PC-9 (cell line): ENCODE measurements around the gene ADAMTS16. TPM values are rescaled to one million over a fixed set of nuclear protein-coding genes. Genes with fewer than 3 reads are reported as not detected.

ENCODE experiments used
- BruUV-seq: library from RNA; stranded (reverse); fragments of 400-500 nt; replicated peaks from 2 replicates; lab custom pipeline; 2021; lab: Mats Ljungman, UMichigan
- CTCF ChIA-PET: fragments of 300-600 bp; sonication (Branson Sonifier 250); formaldehyde crosslinking; loops from one replicate; lab custom pipeline; 2022; ENCODE audit warnings: antibody characterized with exemption; lab: Charles Lee
- POLR2A ChIA-PET: fragments of 300-600 bp; sonication (Branson Sonifier 250); formaldehyde crosslinking; loops from one replicate; lab custom pipeline; 2022; ENCODE audit warnings: antibody characterized with exemption; ENCODE audit not compliant: unreplicated experiment; lab: Charles Lee
- DNase-seq, 2 experiments: peaks; one replicate each; pipeline versions ENCODE4 v3.0.0 to v3.0.0-alpha.2; 2015 to 2022; ENCODE audit warnings: mixed read lengths in 1 of 2
- H2AFZ ChIP-seq: fragments of 200-600 bp; sonication (generic); 2 replicates; pipeline ENCODE4 v1.8.1; 2017; ENCODE audit warnings: antibody characterized with exemption
- H3F3A ChIP-seq: fragments of 200-600 bp; sonication (generic); 2 replicates; pipeline ENCODE4 v1.8.1; 2017; ENCODE audit warnings: antibody characterized with exemption, mild to moderate bottlenecking, low read depth; ENCODE audit not compliant: insufficient read depth
- H3K27ac ChIP-seq: fragments of 200-600 bp; sonication (generic); 2 replicates; pipeline ENCODE4 v1.6.1; 2016; ENCODE audit warnings: mixed run types
- H3K27me3 ChIP-seq: fragments of 200-600 bp; sonication (generic); 2 replicates; pipeline ENCODE4 v1.6.1; 2016; ENCODE audit warnings: low read depth, mixed run types; ENCODE audit not compliant: insufficient read depth
- H3K36me3 ChIP-seq: fragments of 200-600 bp; sonication (generic); 2 replicates; pipeline ENCODE4 v1.6.1; 2016; ENCODE audit warnings: low read depth, mixed run types
- H3K4me1 ChIP-seq: fragments of 200-600 bp; sonication (generic); replicated peaks from 2 replicates; pipeline ENCODE4 v1.6.1; 2016; ENCODE audit warnings: mixed run types; ENCODE audit not compliant: insufficient read depth
- H3K4me2 ChIP-seq: fragments of 200-600 bp; sonication (generic); 2 replicates; pipeline ENCODE4 v1.6.1; 2017; ENCODE audit warnings: mixed run types
- H3K4me3 ChIP-seq: fragments of 200-600 bp; sonication (generic); 2 replicates; pipeline ENCODE4 v1.6.1; 2016; ENCODE audit warnings: mixed run types
- H3K79me2 ChIP-seq: fragments of 200-600 bp; sonication (generic); 2 replicates; pipeline ENCODE4 v1.6.1; 2017; ENCODE audit warnings: low read depth, mixed run types
- H3K9me2 ChIP-seq: fragments of 200-600 bp; sonication (generic); 2 replicates; pipeline ENCODE4 v1.8.1; 2017; ENCODE audit warnings: mild to moderate bottlenecking; ENCODE audit not compliant: insufficient read depth
- H3K9me3 ChIP-seq: fragments of 200-600 bp; sonication (generic); 2 replicates; pipeline ENCODE4 v1.8.1; 2016; ENCODE audit warnings: low read depth; ENCODE audit not compliant: insufficient read depth
- H4K20me1 ChIP-seq: fragments of 200-600 bp; sonication (generic); 2 replicates; pipeline ENCODE4 v1.8.1; 2017; ENCODE audit not compliant: insufficient read depth
- EZH2 ChIP-seq: fragments of 200-600 bp; sonication (generic); IDR thresholded peaks from 2 replicates; pipeline ENCODE4 v1.8.0; 2017; ENCODE audit warnings: antibody characterized with exemption, low read depth
- intact Hi-C: fragments of 100-400 bp; cut with micrococcal nuclease; formaldehyde crosslinking; loops from one replicate; pipeline ENCODE4 v1.10.0; 2022; ENCODE audit not compliant: unreplicated experiment
- total RNA-seq: library from RNA; stranded (reverse); gene quantifications from 2 replicates; pipeline ENCODE4 v1.2.3, GENCODE V29; 2021
- TF ChIP-seq, protein P1 (sequence below): fragments of 200-600 bp; sonication (generic); conservative IDR thresholded peaks from 2 replicates; pipeline ENCODE4 v1.6.1; 2017; ENCODE audit warnings: mixed run types, antibody characterized with exemption, mild to moderate bottlenecking, moderate library complexity

The ADAMTS16 gene
- total RNA-seq, 1 experiment from 2014 or later: 26.4 TPM

DNA sequence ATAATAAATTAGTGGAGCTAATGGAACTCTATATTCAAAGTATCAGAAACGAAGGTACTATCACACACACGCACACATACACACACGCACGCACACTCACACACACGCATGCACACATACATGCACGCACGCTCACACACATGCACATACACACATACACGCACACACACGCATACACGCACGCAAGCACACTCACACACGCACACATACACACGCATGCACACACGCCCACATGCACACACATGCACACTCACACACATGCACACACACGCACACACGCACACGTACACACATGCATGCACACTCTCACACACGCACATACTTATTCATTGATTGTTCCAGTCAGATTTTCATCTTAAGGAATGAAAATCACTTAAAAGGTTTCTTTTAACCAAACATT, 212.5 kb downstream of the ADAMTS16 start:
- Histone ChIP-seq H3K9me3 (no peaks in the 10 kb centered on the region), H2AFZ (no peak overlapping the region), H3K27ac (no peak overlapping the region), H4K20me1 (no peaks in the 10 kb centered on the region), H3K36me3 (no peaks in the 10 kb centered on the region), H3K4me2 (no peak overlapping the region), H3K4me3 (no peak overlapping the region), H3K4me1 (peaks cover 27% of the 10 kb centered on the region), H3K9me2 (no peaks in the 10 kb centered on the region), H3K79me2 (no peaks in the 10 kb centered on the region), H3F3A (peaks cover 4% of the 10 kb centered on the region; the same call in 1 of the 2 replicates), H3K27me3 (no peaks in the 10 kb centered on the region)
- CTCF ChIA-PET: no interaction called here
- DNase-seq: no peak
- BruUV-seq: no TSS peak
- intact Hi-C loops: loop anchor here (5.0 kb wide), 1 partner anchor 40 kb away; no protein-coding TSS in a partner anchor
- TF ChIP-seq EZH2: no peak
- TF ChIP-seq, protein P1, sequence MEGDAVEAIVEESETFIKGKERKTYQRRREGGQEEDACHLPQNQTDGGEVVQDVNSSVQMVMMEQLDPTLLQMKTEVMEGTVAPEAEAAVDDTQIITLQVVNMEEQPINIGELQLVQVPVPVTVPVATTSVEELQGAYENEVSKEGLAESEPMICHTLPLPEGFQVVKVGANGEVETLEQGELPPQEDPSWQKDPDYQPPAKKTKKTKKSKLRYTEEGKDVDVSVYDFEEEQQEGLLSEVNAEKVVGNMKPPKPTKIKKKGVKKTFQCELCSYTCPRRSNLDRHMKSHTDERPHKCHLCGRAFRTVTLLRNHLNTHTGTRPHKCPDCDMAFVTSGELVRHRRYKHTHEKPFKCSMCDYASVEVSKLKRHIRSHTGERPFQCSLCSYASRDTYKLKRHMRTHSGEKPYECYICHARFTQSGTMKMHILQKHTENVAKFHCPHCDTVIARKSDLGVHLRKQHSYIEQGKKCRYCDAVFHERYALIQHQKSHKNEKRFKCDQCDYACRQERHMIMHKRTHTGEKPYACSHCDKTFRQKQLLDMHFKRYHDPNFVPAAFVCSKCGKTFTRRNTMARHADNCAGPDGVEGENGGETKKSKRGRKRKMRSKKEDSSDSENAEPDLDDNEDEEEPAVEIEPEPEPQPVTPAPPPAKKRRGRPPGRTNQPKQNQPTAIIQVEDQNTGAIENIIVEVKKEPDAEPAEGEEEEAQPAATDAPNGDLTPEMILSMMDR: no peak
- POLR2A ChIA-PET: no interaction called here

DNA sequence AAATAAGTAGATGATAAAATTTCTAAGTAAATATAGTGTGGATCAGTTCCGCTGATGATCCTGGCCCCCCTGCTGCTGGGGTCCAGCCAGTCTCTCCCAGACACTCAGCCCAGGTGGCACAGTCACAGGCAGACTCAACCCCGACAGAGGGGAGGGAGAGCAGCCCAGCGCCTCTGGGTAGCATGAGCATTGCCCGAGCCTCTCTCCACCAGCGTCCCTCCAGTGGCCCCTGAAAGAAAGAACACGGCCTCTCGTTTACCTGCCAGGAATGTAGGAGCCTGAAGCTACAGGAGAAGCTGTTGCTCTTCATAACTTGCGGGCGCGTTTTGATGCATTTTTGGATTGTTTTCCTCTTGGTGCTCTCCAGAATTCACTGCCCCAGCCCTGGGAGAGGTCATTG, 213.6 kb downstream of the ADAMTS16 start:
- BruUV-seq: no TSS peak
- Histone ChIP-seq H3K79me2 (no peaks in the 10 kb centered on the region), H3K9me3 (no peaks in the 10 kb centered on the region), H3K4me2 (no peak overlapping the region), H3K27ac (no peak overlapping the region), H3K27me3 (no peaks in the 10 kb centered on the region), H3K9me2 (no peaks in the 10 kb centered on the region), H3K36me3 (no peaks in the 10 kb centered on the region), H4K20me1 (no peaks in the 10 kb centered on the region), H3F3A (peaks cover 4% of the 10 kb centered on the region; the same call in 1 of the 2 replicates), H3K4me1 (peaks cover 27% of the 10 kb centered on the region), H2AFZ (no peak overlapping the region), H3K4me3 (no peak overlapping the region)
- ChIA-PET POLR2A (no interaction called here), CTCF (no interaction called here)
- intact Hi-C loops: loop anchor here (5.0 kb wide), 1 partner anchor 39 kb away; no protein-coding TSS in a partner anchor
- TF ChIP-seq, protein P1: no peak
- no peak for TF ChIP-seq EZH2
- DNase-seq: no peak

DNA sequence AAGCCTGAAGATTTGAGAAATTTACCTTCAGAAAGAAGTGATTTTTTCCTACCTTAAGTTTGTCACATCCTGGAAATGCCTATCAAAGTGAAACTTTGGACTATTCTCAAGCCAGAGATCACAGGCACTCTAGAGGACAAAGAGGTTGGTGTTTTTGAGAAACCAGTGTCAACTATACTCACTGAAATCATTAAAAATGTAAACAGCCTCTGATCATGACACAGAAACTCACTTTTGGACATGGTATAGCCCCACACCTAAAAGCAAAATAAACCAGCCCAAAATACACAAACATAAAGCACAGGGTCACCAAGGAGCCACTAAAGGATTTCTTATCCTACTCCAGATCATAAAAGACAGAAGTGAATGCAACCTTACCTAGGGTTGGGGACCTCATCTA, 216.6 kb downstream of the ADAMTS16 start:
- no peak overlapping the region for H3K27ac ChIP-seq
- CTCF ChIA-PET: interaction anchor here (1.4 kb wide), 1 partner anchor 13 kb away, joined by 4 read pairs; no protein-coding TSS in a partner anchor
- no TSS peak for BruUV-seq

More for the DNA sequence above, 216.6 kb downstream of the ADAMTS16 start:
- Histone ChIP-seq H3K27me3 (no peaks in the 10 kb centered on the region), H3K4me1 (peaks cover 4% of the 10 kb centered on the region), H3K4me2 (no peak overlapping the region), H3K79me2 (no peaks in the 10 kb centered on the region), H3K4me3 (no peak overlapping the region), H3F3A (no peaks in the 10 kb centered on the region), H2AFZ (no peak overlapping the region), H3K36me3 (no peaks in the 10 kb centered on the region), H3K9me2 (no peaks in the 10 kb centered on the region), H4K20me1 (no peaks in the 10 kb centered on the region), H3K9me3 (no peaks in the 10 kb centered on the region)
- intact Hi-C loops: no loop called here
- TF ChIP-seq, protein P1: no peak
- no peak for TF ChIP-seq EZH2
- POLR2A ChIA-PET: no interaction called here
- DNase-seq: no peak
